NCI-H2171 (cell line): ENCODE data around the gene UBB.

Source experiments
- DNase-seq: peaks from one replicate; lab custom pipeline; 2025; lab: John Stamatoyannopoulos, UW

Gene UBB

GRCh38 chr17:16419074-16419928 is 38.4 kb downstream of the UBB start:
- DNase-seq, result no peak

- no peak for DNase-seq
Observed at GRCh38 chr17:16419929-16420271, 39.0 kb downstream of the UBB start.

GRCh38 chr17:16422416-16422815 is 41.5 kb downstream of the UBB start:
- no peak for DNase-seq

GRCh38 chr17:16423226-16423872 is 42.5 kb downstream of the UBB start:
- no peak for DNase-seq

GRCh38 chr17:16425202-16425601 is 44.3 kb downstream of the UBB start:
- DNase-seq, result no peak

- DNase-seq, result no peak
Observed at GRCh38 chr17:16425698-16426659, 45.1 kb downstream of the UBB start.

GRCh38 chr17:16427020-16427419 is 46.1 kb downstream of the UBB start:
- DNase-seq, result no peak

GRCh38 chr17:16428098-16428882 is 47.4 kb downstream of the UBB start:
- no peak for DNase-seq

GRCh38 chr17:16429083-16429482 is 48.2 kb downstream of the UBB start:
- DNase-seq, result no peak

GRCh38 chr17:16430650-16431049 is 49.8 kb downstream of the UBB start:
- no peak for DNase-seq

- DNase-seq, result no peak
Observed at GRCh38 chr17:16432017-16432416, 51.1 kb downstream of the UBB start.
